GM18526 (cell line): ENCODE measurements around the gene USP47.

ENCODE experiments used
- POLR2A ChIP-seq: IDR thresholded peaks from 3 replicates; pipeline ENCODE4 v1.6.1; 2011; ENCODE audit not compliant: insufficient read length; ENCODE audit errors: extremely low read depth

The USP47 gene

GRCh38 chr11:11973361-11973800, 131.6 kb downstream of the USP47 start:
- no peak for TF ChIP-seq POLR2A

- no peak for TF ChIP-seq POLR2A
Measured at GRCh38 chr11:11973866-11974265, 132.1 kb downstream of the USP47 start.

- no peak for TF ChIP-seq POLR2A
Measured at GRCh38 chr11:11975201-11976092, 133.7 kb downstream of the USP47 start.

DNA sequence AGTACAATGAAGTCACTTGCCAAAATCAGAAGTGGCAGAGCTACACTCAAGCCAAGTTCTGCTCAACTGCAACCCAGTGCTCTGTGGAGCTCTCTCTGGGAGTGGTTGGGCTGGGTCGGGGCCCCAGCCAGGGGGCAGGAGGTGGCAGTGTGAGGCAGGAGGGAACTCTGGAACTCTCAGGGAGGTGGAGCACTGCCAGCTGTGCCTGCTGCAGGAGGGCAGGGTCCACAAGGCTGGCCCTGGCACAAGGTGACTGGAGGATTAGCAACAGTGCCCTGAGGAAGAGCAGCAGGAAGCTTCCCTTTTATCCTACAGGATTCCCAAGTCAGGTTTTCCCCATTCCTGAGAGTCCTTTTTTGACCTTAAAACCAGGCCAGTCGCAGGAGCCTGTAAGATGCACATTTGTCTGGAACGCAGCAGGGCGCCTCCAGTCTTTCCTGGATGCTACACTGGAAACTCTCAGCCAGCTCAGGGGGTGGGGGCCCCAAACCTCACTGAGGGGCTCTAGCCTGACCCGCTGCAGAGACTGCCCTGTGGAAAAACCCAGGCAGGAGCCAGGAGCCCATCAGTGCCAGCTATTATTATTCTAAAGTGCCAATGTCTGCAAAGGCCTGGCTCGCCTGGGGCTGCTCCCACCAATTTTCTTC, 134.8 kb downstream of the USP47 start:
- TF ChIP-seq POLR2A, result no peak

DNA sequence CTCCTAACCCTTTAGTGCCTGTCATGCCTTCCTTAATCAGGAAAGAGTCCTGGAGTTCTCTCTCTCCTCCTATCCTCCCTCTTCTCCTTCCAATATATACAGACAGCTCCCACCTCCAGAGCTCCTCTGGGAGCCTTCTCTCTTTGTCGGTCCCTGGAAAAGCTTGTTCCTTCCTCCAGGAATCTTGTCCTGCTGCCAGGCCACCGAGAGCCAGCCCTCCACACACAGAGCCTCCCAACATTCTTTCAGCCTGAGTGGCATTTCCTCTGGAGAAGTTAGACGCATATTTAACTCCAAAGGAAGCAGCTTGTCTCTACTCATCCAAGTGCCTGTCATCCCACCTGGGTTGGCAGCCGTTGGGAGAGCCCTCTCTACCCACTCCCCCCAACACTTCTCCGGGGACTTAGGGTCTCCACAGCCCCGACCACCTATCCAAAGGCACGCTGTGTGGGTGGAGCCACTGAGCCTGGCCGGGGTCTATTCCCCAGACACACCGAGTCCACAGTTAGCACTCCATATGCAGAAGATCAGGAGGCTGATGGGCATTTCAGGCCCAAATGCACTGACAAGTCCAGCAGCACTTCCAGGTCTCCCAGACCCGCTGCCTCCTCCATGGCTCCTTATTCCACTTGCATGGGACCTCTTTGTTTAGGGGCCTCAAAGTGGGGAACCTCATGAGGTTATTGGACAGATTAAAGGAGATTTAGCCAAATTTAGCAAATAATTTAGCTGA, 135.6 kb downstream of the USP47 start:
- TF ChIP-seq POLR2A, result no peak

DNA sequence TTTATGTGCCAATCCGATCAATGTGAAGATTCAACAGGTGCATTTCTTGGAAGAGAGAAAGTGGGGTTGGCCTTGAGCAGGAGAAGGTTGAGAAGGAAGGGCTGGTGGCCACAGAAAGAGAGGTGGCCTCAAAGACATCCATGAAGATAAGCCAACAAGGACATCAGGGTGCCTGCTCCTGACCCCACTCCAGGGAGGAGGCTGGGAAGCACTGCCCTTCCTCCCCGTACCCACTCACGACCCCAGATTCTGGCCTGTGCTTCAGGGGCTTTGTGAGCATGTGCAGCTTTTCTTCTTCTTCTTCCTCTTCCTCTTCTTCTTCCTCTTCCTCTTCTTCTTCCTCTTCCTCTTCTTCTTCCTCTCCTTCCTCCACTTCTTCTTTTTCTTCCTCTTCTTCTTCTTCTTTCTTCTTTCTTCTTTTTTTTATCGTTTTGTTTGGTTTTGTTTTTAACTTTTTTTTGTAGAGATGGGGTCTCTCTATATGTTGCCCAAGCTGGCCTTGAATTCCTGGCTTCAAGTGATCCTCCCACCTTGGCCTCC, 136.4 kb downstream of the USP47 start:
- no peak for TF ChIP-seq POLR2A

- no peak for TF ChIP-seq POLR2A
Measured at GRCh38 chr11:11978792-11979487, 137.2 kb downstream of the USP47 start.

DNA sequence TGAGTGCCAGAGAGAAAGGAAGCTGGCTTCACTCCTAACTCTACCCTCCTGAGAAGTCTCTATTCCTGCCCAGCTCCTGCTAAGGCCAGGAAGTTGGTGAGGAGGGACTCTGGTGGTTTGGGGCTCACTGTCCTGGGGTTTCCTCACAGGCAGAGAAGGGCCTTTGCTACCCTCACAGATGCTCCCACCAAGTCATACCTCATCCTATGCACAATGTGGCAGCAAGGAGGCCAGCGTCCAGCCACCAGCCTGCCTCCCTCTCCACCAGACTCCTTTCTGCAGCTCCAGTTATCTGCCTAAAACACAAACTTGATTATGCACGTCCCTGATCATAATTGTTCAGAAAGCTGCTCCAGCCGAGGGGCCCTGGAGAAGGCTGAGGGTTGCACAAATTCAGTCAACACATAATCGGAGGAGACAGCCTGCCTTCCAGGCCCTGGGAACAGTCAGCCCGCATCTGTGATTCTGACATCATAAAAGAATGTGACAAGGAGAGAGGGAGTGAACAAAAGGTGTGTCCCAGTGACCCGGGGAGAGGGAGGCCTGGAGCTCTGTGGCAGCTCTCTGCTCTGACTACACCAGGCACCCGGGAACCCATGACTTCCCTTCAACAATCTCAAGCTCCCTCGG, 137.8 kb downstream of the USP47 start:
- no peak for TF ChIP-seq POLR2A

GRCh38 chr11:11980200-11980599, 138.4 kb downstream of the USP47 start:
- no peak for TF ChIP-seq POLR2A

DNA sequence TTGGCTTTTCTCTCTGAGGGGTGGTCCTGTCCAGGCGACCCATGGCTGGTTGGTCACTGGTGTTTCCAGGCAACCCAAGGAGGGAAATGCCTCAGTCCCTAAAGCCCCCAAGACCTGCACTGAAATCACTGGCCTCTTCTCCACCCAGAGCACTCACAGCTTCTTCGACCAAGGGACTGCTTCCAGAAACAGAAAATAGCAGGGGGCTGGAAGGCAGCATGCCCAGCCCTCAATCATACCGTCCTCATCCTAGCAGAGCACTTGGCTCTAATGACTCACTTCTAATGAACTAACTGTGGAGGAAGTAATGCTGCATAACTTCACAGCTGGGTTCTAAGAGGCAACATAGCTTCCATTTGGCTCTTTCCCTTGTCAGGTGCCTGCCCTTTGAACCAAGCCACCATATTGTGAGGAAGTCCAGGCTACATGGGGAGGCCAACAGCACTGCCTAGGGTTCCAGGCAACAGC, 139.1 kb downstream of the USP47 start:
- TF ChIP-seq POLR2A, result no peak

DNA sequence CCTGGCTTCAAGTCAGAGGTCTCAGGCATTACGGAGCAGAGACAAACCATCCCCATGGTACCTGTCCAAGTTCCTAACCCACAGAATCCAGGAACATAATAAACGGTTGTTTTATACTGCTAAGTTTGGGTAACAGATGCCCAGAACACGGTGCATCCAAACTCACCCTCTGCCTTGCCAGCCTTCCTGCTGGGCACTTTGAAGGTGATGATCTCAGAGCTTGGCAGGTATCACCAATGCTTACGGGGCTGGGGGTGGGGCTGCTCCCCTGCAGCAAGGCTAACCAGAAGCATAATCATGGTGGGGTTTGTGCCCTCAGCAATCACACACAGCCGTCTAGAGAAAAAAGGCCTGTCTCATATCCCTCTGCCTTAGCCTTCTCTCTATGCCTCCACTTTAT, 139.6 kb downstream of the USP47 start:
- no peak for TF ChIP-seq POLR2A

GRCh38 chr11:11981840-11982239, 140.1 kb downstream of the USP47 start:
- no peak for TF ChIP-seq POLR2A

DNA sequence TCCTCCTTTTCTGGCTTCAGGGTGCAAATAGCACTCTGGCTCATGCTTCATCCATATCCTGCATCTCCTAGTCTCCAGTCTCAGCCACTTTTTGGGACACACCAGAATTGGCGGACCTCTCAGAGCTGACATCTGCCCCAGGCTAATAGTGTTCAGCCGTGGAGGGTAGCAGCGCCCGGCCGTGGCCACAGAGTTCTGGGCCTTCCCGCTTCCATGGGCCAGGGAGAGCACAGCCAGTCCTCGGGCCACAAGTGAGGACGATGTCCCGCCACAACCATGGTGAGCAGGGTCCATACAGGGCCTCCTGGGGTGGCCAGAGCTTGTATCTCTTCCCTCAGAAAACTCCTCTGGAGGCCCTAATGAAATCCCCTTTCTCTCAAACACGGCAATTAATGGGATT, 140.7 kb downstream of the USP47 start:
- TF ChIP-seq POLR2A, result no peak

- TF ChIP-seq POLR2A, result no peak
Measured at GRCh38 chr11:11982975-11983374, 141.2 kb downstream of the USP47 start.
